ENCODE data around the gene WDFY3. TPM values are rescaled to one million over a fixed set of nuclear protein-coding genes. Genes with fewer than 3 reads are reported as not detected.

The WDFY3 gene
- total and polyA plus RNA-seq, 8 donors, result 5.3 to 53.0 (median 29.6) TPM

DNA sequence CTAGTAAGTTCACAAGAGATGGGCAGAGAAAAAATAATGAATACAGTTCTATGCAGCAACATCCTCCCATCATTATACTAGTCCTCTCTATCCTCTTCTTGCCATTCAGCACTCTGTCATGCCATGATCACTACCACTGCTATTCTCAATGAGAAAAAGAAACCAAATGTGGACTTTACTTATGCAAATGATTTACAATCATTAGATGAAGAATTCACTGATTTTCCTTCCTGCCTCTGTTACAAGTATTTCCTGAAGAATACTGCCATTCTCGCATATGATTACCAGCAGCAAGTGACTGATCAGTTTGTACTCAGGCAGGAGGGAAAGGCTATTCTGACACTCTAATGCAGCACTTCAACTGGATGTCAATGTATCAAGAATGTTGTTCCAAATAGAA is 50.3 kb downstream of the WDFY3 start:
- Histone ChIP-seq H3K36me3 (no peaks in the 10 kb centered on the region), H3K9me3 (no peaks in the 10 kb centered on the region), H3K4me1 (peaks cover 0 to 16% (median 4%) of the 10 kb centered on the region in 3 donors), H3K27ac (no peak overlapping the region), H3K27me3 (no peaks in the 10 kb centered on the region), H3K4me3 (no peak overlapping the region)
- ATAC-seq (no peak), FAIRE-seq (no peak), DNase-seq (no peak)
- 72 to 83% methylated on average over 1 of the region's 1 CpG for WGBS, 2 donors
- TF ChIP-seq, protein P1, sequence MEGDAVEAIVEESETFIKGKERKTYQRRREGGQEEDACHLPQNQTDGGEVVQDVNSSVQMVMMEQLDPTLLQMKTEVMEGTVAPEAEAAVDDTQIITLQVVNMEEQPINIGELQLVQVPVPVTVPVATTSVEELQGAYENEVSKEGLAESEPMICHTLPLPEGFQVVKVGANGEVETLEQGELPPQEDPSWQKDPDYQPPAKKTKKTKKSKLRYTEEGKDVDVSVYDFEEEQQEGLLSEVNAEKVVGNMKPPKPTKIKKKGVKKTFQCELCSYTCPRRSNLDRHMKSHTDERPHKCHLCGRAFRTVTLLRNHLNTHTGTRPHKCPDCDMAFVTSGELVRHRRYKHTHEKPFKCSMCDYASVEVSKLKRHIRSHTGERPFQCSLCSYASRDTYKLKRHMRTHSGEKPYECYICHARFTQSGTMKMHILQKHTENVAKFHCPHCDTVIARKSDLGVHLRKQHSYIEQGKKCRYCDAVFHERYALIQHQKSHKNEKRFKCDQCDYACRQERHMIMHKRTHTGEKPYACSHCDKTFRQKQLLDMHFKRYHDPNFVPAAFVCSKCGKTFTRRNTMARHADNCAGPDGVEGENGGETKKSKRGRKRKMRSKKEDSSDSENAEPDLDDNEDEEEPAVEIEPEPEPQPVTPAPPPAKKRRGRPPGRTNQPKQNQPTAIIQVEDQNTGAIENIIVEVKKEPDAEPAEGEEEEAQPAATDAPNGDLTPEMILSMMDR (IDR thresholded peaks at IDR 0.05), result no peak
- intact Hi-C loops (cut with DNase I), result no loop called here

DNA sequence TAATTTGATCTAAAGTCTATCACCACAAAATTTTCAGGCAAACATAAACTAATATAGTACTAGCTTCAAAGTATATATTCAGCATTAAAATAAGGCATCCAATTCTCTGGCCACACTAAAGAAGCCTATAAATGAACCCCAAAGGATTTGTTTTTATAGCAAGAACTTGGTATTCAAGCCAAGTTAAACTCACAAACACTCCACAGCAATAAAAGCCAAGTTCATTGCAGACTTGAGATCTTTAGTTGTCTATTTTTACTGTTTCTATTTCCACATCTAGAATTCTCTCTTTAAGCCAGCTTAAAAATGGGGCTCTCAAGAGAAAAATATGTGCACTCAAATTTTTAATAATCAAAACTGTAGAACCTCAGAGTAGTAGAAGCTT is 51.1 kb downstream of the WDFY3 start:
- Histone ChIP-seq H3K9me3 (no peaks in the 10 kb centered on the region), H3K4me1 (peaks cover 0 to 16% (median 4%) of the 10 kb centered on the region in 3 donors), H3K4me3 (no peak overlapping the region), H3K27ac (no peak overlapping the region), H3K36me3 (no peaks in the 10 kb centered on the region), H3K27me3 (no peaks in the 10 kb centered on the region)
- DNase-seq, result no peak
- no peak for ATAC-seq
- TF ChIP-seq, protein P1 (IDR thresholded peaks at IDR 0.05), result no peak
- intact Hi-C loops (cut with DNase I), result no loop called here
- no peak for FAIRE-seq

DNA sequence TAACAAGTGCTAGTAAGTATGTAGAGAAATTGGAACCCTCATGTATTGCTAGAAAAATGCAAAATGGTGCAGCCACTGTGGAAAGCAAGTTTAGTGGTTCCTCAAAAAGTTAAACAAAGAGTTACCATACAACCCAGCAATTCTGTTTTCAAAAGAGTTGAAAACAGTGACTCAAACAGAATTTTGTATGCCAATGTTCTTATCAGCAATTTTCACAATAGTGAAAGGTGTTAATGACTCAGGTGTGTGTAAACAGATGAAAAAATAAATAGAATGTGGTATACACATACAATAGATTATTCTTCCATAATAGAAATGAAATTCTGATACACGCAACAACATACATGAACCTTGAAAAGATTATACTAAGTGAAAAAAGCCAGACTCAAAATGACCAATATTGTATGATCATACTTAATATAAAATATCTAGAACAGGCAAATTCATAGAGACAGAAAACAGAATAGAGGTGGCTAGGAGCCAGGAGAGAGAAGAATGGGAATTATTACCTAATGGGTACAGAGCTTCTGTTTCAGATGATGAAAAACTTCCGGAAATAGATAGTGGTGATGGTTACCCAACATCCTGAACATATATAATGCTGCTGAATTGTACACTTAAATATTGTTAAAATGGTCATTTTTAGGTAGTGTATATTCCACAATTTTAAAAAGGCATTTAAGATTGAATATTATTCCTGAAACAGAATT is 51.6 kb downstream of the WDFY3 start:
- DNase-seq, result no peak
- TF ChIP-seq, protein P1 (IDR thresholded peaks at IDR 0.05), result no peak
- Histone ChIP-seq H3K4me1 (peaks cover 0 to 16% (median 4%) of the 10 kb centered on the region in 3 donors), H3K27ac (no peak overlapping the region), H3K36me3 (no peaks in the 10 kb centered on the region), H3K4me3 (no peak overlapping the region), H3K9me3 (no peaks in the 10 kb centered on the region), H3K27me3 (no peaks in the 10 kb centered on the region)
- WGBS, 2 donors, result 81 to 85% methylated on average over 2 of the region's 2 CpGs
- peak; percentile 38 to 59 (median 52) for ATAC-seq
- intact Hi-C loops (cut with DNase I), result no loop called here
- no peak for FAIRE-seq

DNA sequence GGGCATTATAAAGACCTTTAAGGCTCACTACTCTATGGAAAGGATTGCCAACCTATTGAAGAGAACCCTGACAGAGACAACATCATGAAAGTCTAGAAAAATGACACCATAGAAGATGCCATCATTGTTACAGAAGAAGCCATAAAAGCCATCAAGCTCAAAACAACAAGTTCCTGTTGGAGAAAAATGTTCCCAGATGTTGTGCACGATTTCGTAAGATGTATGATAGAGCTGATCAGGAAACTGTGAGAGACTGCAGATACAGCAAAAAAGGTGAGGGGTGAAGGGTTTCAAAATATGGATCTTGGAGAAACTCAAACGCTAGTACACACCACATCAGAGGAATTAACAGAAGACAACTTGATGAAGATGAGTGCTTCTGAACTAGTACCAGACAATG is 53.3 kb downstream of the WDFY3 start:
- H3K4me1 ChIP-seq, result peaks cover 0 to 16% (median 10%) of the 10 kb centered on the region in 3 donors
- H3K4me3 ChIP-seq, result no peak overlapping the region
- H3K9me3 ChIP-seq, result no peaks in the 10 kb centered on the region
- DNase-seq, result no peak
- ATAC-seq, result no peak
- no peak overlapping the region for H3K27ac ChIP-seq
- no peaks in the 10 kb centered on the region for H3K36me3 ChIP-seq
- WGBS, 2 donors, result 86 to 95% methylated on average over 3 of the region's 3 CpGs
- TF ChIP-seq, protein P1 (IDR thresholded peaks at IDR 0.05), result no peak
- no peak for FAIRE-seq
- intact Hi-C loops (cut with DNase I), result no loop called here
- no peaks in the 10 kb centered on the region for H3K27me3 ChIP-seq

DNA sequence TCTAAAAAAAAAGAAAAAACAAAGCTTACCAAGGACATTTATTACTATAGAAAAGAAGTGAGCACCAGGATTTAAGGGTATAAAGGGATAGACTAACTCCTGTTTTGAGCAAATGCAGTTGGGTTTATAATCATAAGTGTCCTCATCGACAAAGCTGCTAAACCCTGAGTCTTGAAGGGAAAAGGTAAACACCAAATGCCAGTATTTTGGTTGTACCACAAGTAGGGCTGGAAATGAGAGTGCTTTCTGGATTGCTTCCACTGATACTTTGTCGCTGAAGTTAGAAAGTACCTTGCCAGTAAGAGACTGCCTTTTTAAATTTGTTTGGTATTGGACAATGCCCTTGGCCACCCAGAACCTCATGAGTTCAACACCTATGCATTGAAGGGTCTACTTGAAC is 53.7 kb downstream of the WDFY3 start:
- H3K36me3 ChIP-seq, result no peaks in the 10 kb centered on the region
- 94 to 96% methylated on average over 2 of the region's 2 CpGs for WGBS, 2 donors
- TF ChIP-seq, protein P1 (IDR thresholded peaks at IDR 0.05), result no peak
- no peak for FAIRE-seq
- H3K27me3 ChIP-seq, result no peaks in the 10 kb centered on the region
- no peaks in the 10 kb centered on the region for H3K9me3 ChIP-seq
- H3K4me1 ChIP-seq, result peaks cover 0 to 16% (median 10%) of the 10 kb centered on the region in 3 donors
- H3K27ac ChIP-seq, result no peak overlapping the region
- no peak for ATAC-seq
- intact Hi-C loops (cut with DNase I), result no loop called here
- no peak for DNase-seq
- no peak overlapping the region for H3K4me3 ChIP-seq
